ENCODE data around the gene MSLN. TPM values are rescaled to one million over a fixed set of nuclear protein-coding genes. Genes with fewer than 3 reads are reported as not detected.

MSLN gene
- total RNA-seq, 4 donors from 2014 or later = 0.44 to 0.82 TPM; not detected in 2

- TF ChIP-seq CTCF (IDR thresholded peaks at IDR 0.05; ENCODE audit: low read depth) = no peak
These were observed 44.4 kb upstream of the MSLN start for GRCh38 chr16:716200-716568.

GRCh38 chr16:716768-717325 is 43.7 kb upstream of the MSLN start:
- no peak for TF ChIP-seq CTCF (IDR thresholded peaks at IDR 0.05; ENCODE audit: low read depth)

GRCh38 chr16:717450-718245 is 42.9 kb upstream of the MSLN start:
- no peak for TF ChIP-seq CTCF (IDR thresholded peaks at IDR 0.05; ENCODE audit: low read depth)

- no peak for TF ChIP-seq CTCF (IDR thresholded peaks at IDR 0.05; ENCODE audit: low read depth)
These were observed 42.1 kb upstream of the MSLN start for GRCh38 chr16:718389-718788.

- no peak for TF ChIP-seq CTCF (IDR thresholded peaks at IDR 0.05; ENCODE audit: low read depth)
These were observed 41.6 kb upstream of the MSLN start for GRCh38 chr16:718922-719321.

- TF ChIP-seq CTCF (IDR thresholded peaks at IDR 0.05; ENCODE audit: low read depth) = no peak
These were observed 40.6 kb upstream of the MSLN start for GRCh38 chr16:719815-720446.

GRCh38 chr16:720447-720989 is 40.0 kb upstream of the MSLN start:
- TF ChIP-seq CTCF (IDR thresholded peaks at IDR 0.05; ENCODE audit: low read depth) = no peak
